GM21381 (cell line): ENCODE results near the gene CAPS.
A peak's percentile ranks its signal among the peaks of the same experiment; 100 is the strongest.
"Not testable (repeated sequence)": the region's sequence is repeated elsewhere in the genome, so short reads cannot be mapped to it uniquely, and the experiment has no call there.

Experiments used
- ATAC-seq: cut with Tn5 transposase; IDR thresholded peaks from one replicate; pipeline ENCODE4 v1.9.1; 2021; ENCODE audit warnings: mild to moderate bottlenecking, moderate library complexity; ENCODE audit not compliant: unreplicated experiment

The CAPS gene

DNA sequence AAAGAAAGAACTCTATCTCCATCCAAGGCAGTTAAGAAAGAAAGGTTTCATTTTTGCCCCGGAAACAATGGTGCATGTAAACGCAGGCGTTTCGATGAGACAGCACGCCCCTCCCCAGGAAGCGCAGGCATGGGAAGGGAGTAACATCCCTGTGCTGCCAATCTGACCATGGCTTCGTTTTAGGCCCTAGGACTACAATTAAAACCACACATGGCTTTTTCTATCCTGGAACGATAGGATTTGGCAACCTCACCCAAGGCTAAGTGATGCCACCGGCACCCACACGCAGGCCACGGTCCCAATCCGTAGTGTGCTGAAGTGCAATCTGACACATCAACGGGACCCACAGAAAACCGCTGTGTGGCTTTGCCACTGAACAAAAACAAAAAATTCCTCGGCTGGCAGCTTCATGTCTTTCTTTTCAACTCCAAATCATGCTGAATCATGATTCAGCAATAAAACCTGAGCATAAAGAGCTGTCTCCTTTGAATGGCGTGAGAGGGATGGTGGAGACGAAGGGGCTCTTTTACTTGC lies 39.7 kb downstream of the CAPS start:
- no peak for ATAC-seq

DNA sequence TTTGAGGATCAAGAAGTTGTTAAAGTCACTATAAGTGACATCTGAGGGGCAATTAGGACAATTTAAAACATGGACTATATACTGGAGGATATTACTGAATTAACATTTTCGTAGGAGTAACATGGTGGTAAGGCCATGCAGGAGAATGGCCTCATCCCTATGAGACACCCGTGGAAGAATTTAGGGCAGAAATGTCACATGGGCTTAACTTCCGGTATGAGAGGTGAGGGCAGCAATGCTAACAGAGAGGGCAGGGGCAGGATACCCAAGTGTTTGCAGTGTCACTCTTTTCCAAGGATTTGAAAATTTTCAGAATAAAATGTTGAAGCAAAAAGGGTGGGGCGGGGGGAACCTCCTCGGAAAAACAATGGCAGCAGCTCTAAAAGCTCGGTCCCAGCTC lies 40.2 kb downstream of the CAPS start:
- no peak for ATAC-seq

DNA sequence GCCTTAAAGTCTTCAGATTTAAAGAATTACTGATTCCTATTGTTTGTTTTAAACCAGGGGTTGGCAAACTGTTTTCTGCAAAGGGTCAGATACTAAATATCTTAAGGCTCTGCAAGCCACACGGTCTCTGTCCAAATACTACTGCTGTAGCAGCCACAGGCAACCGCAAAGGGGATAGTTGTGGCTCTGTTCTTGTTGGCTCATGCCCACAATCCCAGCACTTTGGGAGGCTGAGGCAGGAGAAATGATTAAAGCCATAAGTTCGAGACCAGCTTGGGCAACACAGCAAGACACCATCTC lies 41.5 kb downstream of the CAPS start:
- no peak for ATAC-seq

GRCh38 chr19:5956323-5956722 lies 42.3 kb downstream of the CAPS start:
- ATAC-seq: no peak

DNA sequence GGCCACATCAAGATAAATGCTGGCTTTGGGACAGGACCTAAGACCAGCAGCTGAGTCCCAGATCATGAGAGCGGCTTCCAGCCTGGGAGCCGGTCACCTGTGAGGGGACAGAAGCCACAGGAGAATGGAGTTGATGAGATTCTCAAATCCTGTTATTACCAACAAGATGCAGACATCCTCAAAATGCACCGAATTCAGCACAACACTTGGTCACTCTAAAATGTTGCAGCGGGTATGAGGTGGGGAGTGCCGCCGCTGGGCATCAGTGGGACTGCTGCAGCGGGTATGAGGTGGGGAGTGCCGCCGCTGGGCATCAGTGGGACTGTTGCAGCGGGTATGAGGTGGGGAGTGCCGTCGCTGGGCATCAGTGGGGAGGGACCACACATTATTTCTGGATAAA lies 42.7 kb downstream of the CAPS start:
- no peak for ATAC-seq

GRCh38 chr19:5957170-5957569 lies 43.1 kb downstream of the CAPS start:
- ATAC-seq: no peak

GRCh38 chr19:5958074-5958850 lies 44.2 kb downstream of the CAPS start:
- ATAC-seq: no peak

DNA sequence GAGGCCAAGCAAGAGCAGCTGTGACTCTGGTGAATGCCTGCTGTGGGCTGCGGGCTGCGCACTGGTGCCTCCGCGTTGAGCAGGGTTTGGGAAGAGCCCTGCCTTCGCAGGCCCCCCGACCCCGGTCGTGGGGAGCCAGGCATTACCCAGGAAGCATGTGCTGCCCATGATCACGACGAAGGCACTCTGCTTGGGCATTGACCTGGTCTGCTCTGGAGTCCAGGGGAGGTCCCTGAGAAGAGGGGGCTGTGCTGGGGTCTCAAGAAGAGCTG lies 44.7 kb downstream of the CAPS start:
- ATAC-seq: no peak

DNA sequence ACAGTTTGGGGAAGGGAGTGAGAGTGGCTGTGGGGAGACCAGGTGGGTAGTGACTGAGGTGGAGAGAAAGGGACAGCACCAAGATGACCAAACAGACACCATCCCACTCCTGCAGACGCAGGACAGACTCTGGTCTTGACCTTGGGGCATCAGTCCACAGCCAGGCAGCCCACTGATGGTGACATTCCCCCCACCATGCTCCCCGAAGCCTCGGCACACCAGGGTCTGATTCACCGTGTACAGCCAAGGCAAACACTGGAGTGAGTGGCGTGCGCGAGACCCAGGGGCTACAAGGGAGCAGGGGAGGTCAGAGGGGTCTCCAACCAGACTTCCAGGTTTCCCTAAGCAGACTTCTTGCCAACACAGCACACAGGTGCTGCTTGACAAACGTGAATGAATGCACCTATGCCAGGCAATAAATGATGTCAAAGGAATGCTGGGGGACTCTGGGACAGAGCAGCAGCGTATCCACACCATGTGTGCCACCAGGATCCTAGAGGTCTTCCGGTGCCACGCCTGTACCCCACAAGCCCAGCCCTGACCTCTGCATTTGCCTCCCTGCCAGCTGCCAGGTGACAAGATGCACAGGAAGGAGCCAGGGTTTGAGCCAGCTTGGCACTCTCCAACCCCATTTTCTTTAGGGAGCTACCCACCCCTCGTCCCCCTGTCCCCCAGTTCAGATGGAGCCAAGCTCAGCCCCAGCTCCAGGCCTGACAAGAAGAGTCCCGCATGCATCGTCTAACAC lies 45.4 kb downstream of the CAPS start:
- no peak for ATAC-seq

- ATAC-seq: no peak
These were observed 46.2 kb downstream of the CAPS start for GRCh38 chr19:5960005-5961001.

DNA sequence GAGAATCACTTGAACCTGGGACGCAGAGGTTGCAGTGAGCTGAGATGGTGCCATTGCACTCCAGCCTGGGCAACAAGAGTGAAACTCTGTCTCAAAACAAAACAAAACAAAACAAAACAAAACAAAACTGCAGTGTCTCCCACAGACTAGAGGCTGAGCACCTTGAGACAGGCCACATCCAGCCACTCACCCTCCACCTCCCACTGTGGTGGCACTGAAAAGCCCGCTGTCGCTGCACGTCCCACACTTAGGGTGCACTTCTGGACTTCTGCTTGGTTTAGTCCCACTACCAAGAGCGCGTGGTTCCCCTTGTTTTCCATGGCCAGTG lies 47.6 kb downstream of the CAPS start:
- ATAC-seq: peak; percentile 56

GRCh38 chr19:5961969-5962945 lies 48.2 kb downstream of the CAPS start:
- ATAC-seq: peak; percentile 44

DNA sequence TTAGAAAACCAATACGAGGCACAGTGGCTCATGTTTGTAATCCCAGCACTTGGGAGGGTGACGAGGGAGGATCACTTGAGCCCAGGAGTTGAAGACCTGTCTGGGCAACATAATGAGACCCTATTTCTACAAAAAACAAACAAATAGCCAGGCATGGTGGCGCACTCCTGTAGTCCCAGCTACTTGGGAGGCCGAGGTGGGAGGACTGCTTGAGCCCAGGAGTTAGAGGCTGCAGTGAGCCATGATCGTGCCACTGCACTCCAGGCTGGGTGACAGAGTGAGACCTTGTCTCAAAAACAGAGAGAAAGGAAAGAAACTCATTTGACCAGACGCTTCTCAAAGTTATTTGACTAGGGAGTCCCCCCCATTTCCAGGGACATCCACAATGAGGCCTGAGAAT lies 49.2 kb downstream of the CAPS start:
- ATAC-seq: not testable (repeated sequence)

GRCh38 chr19:5963855-5964254 lies 49.8 kb downstream of the CAPS start:
- no peak for ATAC-seq

- ATAC-seq: no peak
These were observed 50.9 kb downstream of the CAPS start for GRCh38 chr19:5964816-5965565.
